Panc1 (cell line): ENCODE results near the gene ZC3H7A. TPM values are rescaled to one million over a fixed set of nuclear protein-coding genes. Genes with fewer than 3 reads are reported as not detected.

Experiments used
- ATAC-seq: fragments of 200-7000 bp; cut with Tn5 transposase; 2 replicates; pipeline ENCODE4 v1.9.1; 2020; ENCODE audit warnings: mild to moderate bottlenecking, moderate library complexity
- BruUV-seq: library from RNA; stranded (reverse); fragments of 400-500 nt; replicated peaks from 2 replicates; lab custom pipeline; 2021; lab: Mats Ljungman, UMichigan
- CTCF ChIA-PET: fragments of 300-600 bp; sonication (Branson Sonifier 250); formaldehyde crosslinking; loops from one replicate; lab custom pipeline; 2022; ENCODE audit warnings: antibody characterized with exemption; lab: Charles Lee
- POLR2A ChIA-PET: fragments of 300-600 bp; sonication (Branson Sonifier 250); formaldehyde crosslinking; loops from one replicate; lab custom pipeline; 2022; ENCODE audit warnings: antibody characterized with exemption; lab: Charles Lee
- DNase-seq: peaks from one replicate; pipeline ENCODE4 v3.0.0-alpha.2; 2010; ENCODE audit warnings: low read depth, low spot score
- H3K27ac ChIP-seq: 2 replicates; pipeline ENCODE4 v1.5.1; 2011; ENCODE audit warnings: mild to moderate bottlenecking, low read length, inconsistent platforms
- H3K27me3 ChIP-seq: fragments of 200-500 bp; sonication (Bioruptor generic); 2 replicates; pipeline ENCODE4 v1.6.0; 2014; ENCODE audit warnings: low read length, inconsistent platforms; ENCODE audit not compliant: control insufficient read depth, insufficient read depth
- H3K36me3 ChIP-seq: fragments of 200-500 bp; sonication (Bioruptor generic); 2 replicates; pipeline ENCODE4 v1.5.1; 2014; ENCODE audit warnings: inconsistent platforms, mild to moderate bottlenecking, low read length, moderate library complexity; ENCODE audit not compliant: control insufficient read depth, insufficient read depth
- H3K4me1 ChIP-seq: 2 replicates; pipeline ENCODE4 v1.5.1; 2011; ENCODE audit warnings: inconsistent platforms, mild to moderate bottlenecking, low read length, moderate library complexity; ENCODE audit not compliant: control insufficient read depth, insufficient read depth
- H3K4me3 ChIP-seq, 2 experiments: 2 replicates each; pipeline ENCODE4 v1.5.1; 2011 to 2012; ENCODE audit warnings: low read depth in 2 of 2, low read length in 2 of 2, mild to moderate bottlenecking in 2 of 2, inconsistent platforms in 1 of 2, moderate library complexity in 1 of 2
- H3K9me3 ChIP-seq: fragments of 200-500 bp; sonication (Bioruptor generic); 2 replicates; pipeline ENCODE4 v1.5.1; 2014; ENCODE audit warnings: low read depth, mild to moderate bottlenecking, inconsistent platforms, low read length, moderate library complexity; ENCODE audit not compliant: control insufficient read depth, insufficient read depth
- CTCF ChIP-seq: fragments of 450-650 bp; IDR thresholded peaks from 2 replicates; pipeline ENCODE4 v1.5.1; 2017; ENCODE audit warnings: mild to moderate bottlenecking
- POLR2AphosphoS5 ChIP-seq: IDR thresholded peaks from 2 replicates; pipeline ENCODE4 v1.6.1; 2012; ENCODE audit warnings: mild to moderate bottlenecking, low read depth, low read length, moderate library complexity
- REST ChIP-seq, 2 experiments: IDR thresholded peaks; 2 replicates each; pipeline ENCODE4 v1.6.1; 2011 to 2012; ENCODE audit warnings: low read depth in 2 of 2, control low read depth in 1 of 2, low read length in 1 of 2, mild to moderate bottlenecking in 1 of 2, moderate library complexity in 1 of 2; ENCODE audit not compliant: insufficient read depth in 1 of 2
- SIN3A ChIP-seq: IDR thresholded peaks from 2 replicates; pipeline ENCODE4 v1.6.1; 2012; ENCODE audit warnings: low read depth, mild to moderate bottlenecking, low read length, moderate library complexity, borderline replicate concordance; ENCODE audit not compliant: insufficient read depth
- TCF7L2 ChIP-seq: IDR thresholded peaks from 2 replicates; pipeline ENCODE4 v1.6.1; 2011; ENCODE audit warnings: mild to moderate bottlenecking, low read depth, low read length, inconsistent platforms
- in situ Hi-C: cut with HindIII; loops from 2 replicates; pipeline ENCODE4 v1.10.0; 2016; ENCODE audit warnings: low sequenced_read_pairs, low pct_unique_long_range_greater_than_20kb
- intact Hi-C: fragments of 100-400 bp; cut with micrococcal nuclease; formaldehyde crosslinking; loops from one replicate; pipeline ENCODE4 v1.10.0; 2022; ENCODE audit not compliant: unreplicated experiment
- total RNA-seq: library from RNA; stranded (reverse); gene quantifications from one replicate; pipeline ENCODE4 v1.2.1, GENCODE V29; 2021; ENCODE audit not compliant: unreplicated experiment

The ZC3H7A gene
- total RNA-seq, 1 experiment from 2014 or later: 52.3 TPM

GRCh38 chr16:11806721-11807120 is 9.7 kb upstream of the ZC3H7A start:
- ATAC-seq (no peak), DNase-seq (no peak)
- Histone ChIP-seq H3K4me1 (no peaks in the 10 kb centered on the region), H3K27me3 (no peaks in the 10 kb centered on the region), H3K4me3 (no peak overlapping the region), H3K36me3 (no peaks in the 10 kb centered on the region), H3K27ac (no peak overlapping the region), H3K9me3 (no peaks in the 10 kb centered on the region)
- intact Hi-C loops (no loop called here), in situ Hi-C loops (no loop called here)
- TF ChIP-seq POLR2AphosphoS5 (no peak), REST (IDR thresholded peaks at IDR 0.05; ENCODE audit: insufficient read depth in 1 of 2, low read depth in 2 of 2, low read length in 1 of 2) (no peak), CTCF (no peak), TCF7L2 (no peak), SIN3A (no peak)
- BruUV-seq: no TSS peak
- POLR2A ChIA-PET: no interaction called here
- CTCF ChIA-PET: no interaction called here

- Histone ChIP-seq H3K9me3 (no peaks in the 10 kb centered on the region), H3K27ac (no peak overlapping the region), H3K4me1 (no peaks in the 10 kb centered on the region), H3K36me3 (no peaks in the 10 kb centered on the region), H3K27me3 (no peaks in the 10 kb centered on the region), H3K4me3 (no peak overlapping the region)
- in situ Hi-C loops (no loop called here), intact Hi-C loops (no loop called here)
- ATAC-seq (no peak), DNase-seq (no peak)
- no TSS peak for BruUV-seq
- ChIA-PET POLR2A (no interaction called here), CTCF (no interaction called here)
- no peak for TF ChIP-seq TCF7L2
Observed at GRCh38 chr16:11805556-11805955, 8.5 kb upstream of the ZC3H7A start.

- in situ Hi-C loops: no loop called here
- no TSS peak for BruUV-seq
- POLR2A ChIA-PET: no interaction called here
Observed at GRCh38 chr16:11801481-11802021, 4.5 kb upstream of the ZC3H7A start.

More at GRCh38 chr16:11801481-11802021, 4.5 kb upstream of the ZC3H7A start:
- TF ChIP-seq CTCF (no peak), TCF7L2 (no peak)
- Histone ChIP-seq H3K27ac (no peak overlapping the region), H3K4me3 (no peak overlapping the region), H3K4me1 (no peaks in the 10 kb centered on the region), H3K9me3 (no peaks in the 10 kb centered on the region), H3K36me3 (no peaks in the 10 kb centered on the region; the same call in 1 of the 2 replicates), H3K27me3 (no peaks in the 10 kb centered on the region)
- no peak for DNase-seq
- CTCF ChIA-PET: no interaction called here
- intact Hi-C loops: no loop called here
- ATAC-seq: no peak
